Naive thymus-derived CD8-positive, alpha-beta T cell (primary cell): ENCODE data around the gene PAK1IP1. TPM values are rescaled to one million over a fixed set of nuclear protein-coding genes. Genes with fewer than 3 reads are reported as not detected.
A peak's percentile ranks its signal among the peaks of the same experiment; 100 is the strongest.
"Not testable (repeated sequence)": the region's sequence is repeated elsewhere in the genome, so short reads cannot be mapped to it uniquely, and the experiment has no call there.

Experiments used
- ATAC-seq, 2 donors: fragments of 150-1000 bp; cut with Tn5 transposase in 1 of 2; sonication (Bioruptor Pico), chemical (Tn5 transposase) in 1 of 2; 1 replicate in 1 of 2; 2 replicates in 1 of 2; pipeline ENCODE4 v1.10.0; 2021; ENCODE audit warnings: mild to moderate bottlenecking in 2 of 2, moderate library complexity in 2 of 2
- POLR2A ChIA-PET: fragments of 350-600 bp; sonication (Branson Sonifier 250); formaldehyde crosslinking; loops from one replicate; lab custom pipeline; 2021; ENCODE audit warnings: antibody characterized with exemption; lab: Charles Lee
- DNase-seq, 10 donors: peaks; one replicate each; pipeline versions ENCODE4 v3.0.0 to v3.0.0-alpha.2; 2020 to 2022
- H3K27ac Mint-ChIP-seq, 10 donors: one replicate each; pipeline ENCODE4 v1.8.0; 2020 to 2022; ENCODE audit warnings: mild to moderate bottlenecking in 10 of 10, mixed read lengths in 10 of 10, moderate library complexity in 4 of 10, inconsistent platforms in 1 of 10
- H3K27me3 Mint-ChIP-seq, 5 donors: one replicate each; pipeline ENCODE4 v1.8.0; 2021 to 2022; ENCODE audit warnings: mixed read lengths in 5 of 5
- H3K36me3 Mint-ChIP-seq, 3 donors: one replicate each; pipeline ENCODE4 v1.8.0; 2020 to 2022; ENCODE audit warnings: mixed read lengths in 3 of 3, mild to moderate bottlenecking in 2 of 3, inconsistent platforms in 1 of 3
- H3K4me1 Mint-ChIP-seq, 4 donors: one replicate each; pipeline ENCODE4 v1.8.0; 2021 to 2022; ENCODE audit warnings: mixed read lengths in 4 of 4
- H3K4me3 Mint-ChIP-seq, 10 donors: one replicate each; pipeline ENCODE4 v1.8.0; 2020 to 2022; ENCODE audit warnings: mild to moderate bottlenecking in 10 of 10, mixed read lengths in 10 of 10, moderate library complexity in 6 of 10, inconsistent platforms in 1 of 10
- H3K9me3 Mint-ChIP-seq, 9 donors: one replicate each; pipeline ENCODE4 v1.8.0; 2020 to 2022; ENCODE audit warnings: mixed read lengths in 9 of 9, mild to moderate bottlenecking in 3 of 9, inconsistent platforms in 1 of 9, moderate library complexity in 1 of 9
- polyA plus RNA-seq, 3 donors: library from polyadenylated mRNA; unstranded; fragments of 300-500 nt; fragmentation: Illumina TruSeq; gene quantifications; one replicate each; pipeline ENCODE4 v1.2.3, GENCODE V29; 2021
- total RNA-seq, 8 experiments: library from RNA in 2 of 8; stranded (reverse) in 2 of 8; gene quantifications; one replicate each; pipeline ENCODE4 v1.2.3 and lab custom pipeline; 2021 to 2026

Gene PAK1IP1
- 10 to 100 TPM in 1 of 2 experiments, 1 to 10 TPM in 1; 8.5 to 11.0 TPM for total RNA-seq
- polyA plus RNA-seq: 10 to 100 TPM; 17.6 to 26.9 (median 22.4) TPM
- 12.6 to 144 (median 20.7) reads per million in 6 experiments for total RNA-seq (lab: John Stamatoyannopoulos, UW)

DNA sequence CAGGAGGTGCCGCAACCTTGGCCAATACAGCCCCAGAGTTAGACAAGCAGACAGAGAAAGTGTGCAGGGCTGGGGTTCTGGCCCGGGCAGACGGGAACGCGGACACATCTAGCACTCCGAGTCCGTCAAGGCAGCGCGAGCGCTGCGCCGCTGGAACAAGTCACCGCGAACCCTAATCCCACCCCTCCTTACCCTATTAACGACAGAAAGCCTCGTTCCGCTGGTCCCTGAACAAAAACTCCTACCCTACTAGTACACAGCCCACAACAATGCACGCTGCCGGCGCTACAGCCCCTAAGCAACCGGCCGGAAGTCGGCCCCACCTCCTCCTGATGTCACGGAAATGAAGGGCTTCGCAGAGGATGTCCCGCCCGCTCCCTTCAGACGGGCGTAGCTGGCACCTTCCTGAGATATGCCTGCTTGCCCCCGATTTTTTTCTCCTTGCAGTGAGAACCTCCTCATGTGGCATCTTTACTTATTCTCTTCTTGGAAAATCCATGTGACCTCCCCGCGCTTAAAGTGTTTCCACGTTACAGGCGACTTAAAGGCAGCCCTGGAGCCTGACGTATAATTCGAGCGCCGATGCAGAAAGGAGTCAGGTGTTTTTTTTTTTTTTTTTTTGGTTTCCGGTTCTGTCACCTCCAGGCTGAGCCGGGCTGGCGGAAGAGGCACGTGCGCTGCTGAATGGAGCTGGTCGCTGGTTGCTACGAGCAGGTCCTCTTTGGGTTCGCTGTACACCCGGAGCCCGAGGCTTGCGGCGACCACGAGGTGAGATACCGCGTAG is at the start of gene PAK1IP1, which contains the start of gene C6orf52:
TSS of gene PAK1IP1 (plus strand) at position 671 of the 784 bp plus-strand sequence. CDS start at position 685, 14 bp downstream.
TSS of gene C6orf52 (minus strand) at position 315 of the 784 bp plus-strand sequence. CDS start 7,066 bp downstream, outside the sequence.
- Mint-ChIP-seq H3K4me3 (peak within 1 kb of the TSS; percentile 93 to 100 (median 98)), H3K27me3 (peaks cover 0 to 6% (median 0%) of the 10 kb centered on the region in 5 donors), H3K9me3 (peaks cover 0 to 12% (median 0%) of the 10 kb centered on the region in 9 donors), H3K36me3 (peaks cover 0 to 21% (median 7%) of the 10 kb centered on the region in 3 donors), H3K4me1 (peaks cover 14 to 50% (median 47%) of the 10 kb centered on the region in 4 donors), H3K27ac (peak within 1 kb of the TSS; percentile 100)
- ATAC-seq (peak; percentile 92 to 93), DNase-seq (peak; percentile 80 to 99 (median 94))
- POLR2A ChIA-PET: interaction anchor here (0.7 to 3.4 kb wide), 13 partner anchors 11 to 399 kb away, joined by 3 to 77 read pairs (median 6); partner anchors contain the start of genes SMIM13, TMEM14B and TMEM14C

GRCh38 chr6:10655508-10656055 is 39.2 kb upstream of the PAK1IP1 start:
- Mint-ChIP-seq H3K27me3 (peaks cover 0 to 29% (median 6%) of the 10 kb centered on the region in 5 donors), H3K9me3 (peaks cover 0 to 3% (median 0%) of the 10 kb centered on the region in 9 donors), H3K4me3 (peak overlapping the region in 6 of 10 donors; percentile 12 to 47 (median 26)), H3K4me1 (peaks cover 4 to 14% (median 10%) of the 10 kb centered on the region in 4 donors), H3K36me3 (peaks cover 0 to 5% (median 0%) of the 10 kb centered on the region in 3 donors), H3K27ac (peak overlapping the region in 1 of 10 donors; percentile 7)
- peak in 3 of 10 donors; percentile 2 to 39 (median 31) for DNase-seq
- POLR2A ChIA-PET: no interaction called here
- ATAC-seq: peak in 1 of 2 donors; percentile 76

- Mint-ChIP-seq H3K4me3 (peak overlapping the region in 8 of 10 donors; percentile 24 to 81 (median 65)), H3K27ac (peak overlapping the region in 3 of 10 donors; percentile 38 to 68 (median 56)), H3K9me3 (peaks cover 0 to 3% (median 0%) of the 10 kb centered on the region in 9 donors), H3K4me1 (peaks cover 4 to 14% (median 10%) of the 10 kb centered on the region in 4 donors), H3K36me3 (peaks cover 0 to 7% (median 0%) of the 10 kb centered on the region in 3 donors), H3K27me3 (peaks cover 0 to 15% (median 6%) of the 10 kb centered on the region in 5 donors)
- peak in 1 of 2 donors; percentile 23 for ATAC-seq
- DNase-seq: no peak
- POLR2A ChIA-PET: interaction anchor here (1.1 kb wide), 1 partner anchor 13 kb away, joined by 4 read pairs; no protein-coding TSS in a partner anchor
Measured at GRCh38 chr6:10658910-10659698, 35.7 kb upstream of the PAK1IP1 start.

GRCh38 chr6:10659699-10660348 is 34.9 kb upstream of the PAK1IP1 start:
- Mint-ChIP-seq H3K27ac (no peak overlapping the region), H3K27me3 (peaks cover 0 to 15% (median 6%) of the 10 kb centered on the region in 5 donors), H3K4me3 (peak overlapping the region in 8 of 10 donors; percentile 52 to 81 (median 65)), H3K4me1 (peaks cover 4 to 13% (median 10%) of the 10 kb centered on the region in 4 donors), H3K9me3 (peaks cover 0 to 9% (median 0%) of the 10 kb centered on the region in 9 donors), H3K36me3 (peaks cover 0 to 7% (median 0%) of the 10 kb centered on the region in 3 donors)
- DNase-seq (peak in 2 of 10 donors; percentile 17), ATAC-seq (peak; percentile 26 to 56)
- POLR2A ChIA-PET: interaction anchor here (1.1 kb wide), 1 partner anchor 13 kb away, joined by 4 read pairs; no protein-coding TSS in a partner anchor

DNA sequence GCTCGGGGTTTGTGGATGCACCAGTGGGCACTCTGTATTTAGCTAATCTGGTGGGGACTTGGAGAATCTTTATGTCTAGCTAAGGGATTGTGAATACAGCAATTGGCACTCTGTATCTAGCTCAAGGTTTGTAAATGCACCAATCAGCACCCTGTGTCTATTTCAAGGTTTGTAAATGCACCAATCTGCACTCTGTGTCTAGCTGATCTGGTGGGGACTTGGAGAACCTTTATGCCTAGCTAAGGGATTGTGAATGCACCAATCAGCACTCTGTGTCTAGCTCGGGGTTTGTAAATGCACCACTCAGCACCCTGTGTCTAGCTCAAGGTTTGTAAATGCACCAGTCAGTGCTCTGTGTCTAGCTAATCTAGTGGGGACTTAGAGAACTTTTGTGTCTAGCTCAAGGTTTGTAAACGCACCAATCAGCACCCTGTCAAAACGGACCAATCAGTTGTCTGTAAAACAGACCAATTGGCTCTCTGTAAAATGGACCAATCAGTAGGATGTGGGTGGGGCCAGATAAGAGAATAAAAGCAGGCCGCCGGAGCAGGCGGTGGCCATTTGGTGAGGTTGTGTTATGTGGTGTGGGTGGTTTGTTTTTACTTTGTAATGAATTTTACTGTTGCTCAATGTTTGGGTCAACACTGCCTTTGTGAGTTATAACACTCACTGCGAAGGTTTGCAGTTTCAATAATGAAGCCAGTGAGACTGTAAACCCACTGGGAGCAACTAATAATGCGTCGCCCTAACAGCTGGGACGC is 34.2 kb upstream of the PAK1IP1 start:
- H3K4me1 Mint-ChIP-seq, DNase-seq, H3K36me3 Mint-ChIP-seq, ATAC-seq, POLR2A ChIA-PET: not testable (repeated sequence)
- H3K4me3 Mint-ChIP-seq: peak overlapping the region in 6 of 10 donors; percentile 49 to 70 (median 60)
- H3K9me3 Mint-ChIP-seq: peaks cover 0 to 10% (median 2%) of the 10 kb centered on the region in 9 donors
- peaks cover 0 to 11% (median 3%) of the 10 kb centered on the region in 5 donors for H3K27me3 Mint-ChIP-seq
- H3K27ac Mint-ChIP-seq: peak overlapping the region in 1 of 10 donors; percentile 46

GRCh38 chr6:10662207-10662606 is 32.6 kb upstream of the PAK1IP1 start:
- ATAC-seq (no peak), DNase-seq (no peak)
- peaks cover 0 to 11% (median 8%) of the 10 kb centered on the region in 5 donors for H3K27me3 Mint-ChIP-seq
- H3K4me3 Mint-ChIP-seq: no peak overlapping the region
- H3K4me1 Mint-ChIP-seq: no peaks in the 10 kb centered on the region
- H3K9me3 Mint-ChIP-seq: peaks cover 2 to 17% (median 9%) of the 10 kb centered on the region in 9 donors
- H3K36me3 Mint-ChIP-seq: peaks cover 0 to 15% (median 2%) of the 10 kb centered on the region in 3 donors
- H3K27ac Mint-ChIP-seq: no peak overlapping the region
- POLR2A ChIA-PET: no interaction called here

- POLR2A ChIA-PET: no interaction called here
- ATAC-seq (no peak), DNase-seq (no peak)
- Mint-ChIP-seq H3K4me3 (no peak overlapping the region), H3K27me3 (peaks cover 0 to 14% (median 8%) of the 10 kb centered on the region in 5 donors), H3K27ac (no peak overlapping the region), H3K4me1 (no peaks in the 10 kb centered on the region), H3K9me3 (peaks cover 2 to 17% (median 10%) of the 10 kb centered on the region in 9 donors), H3K36me3 (peaks cover 0 to 19% (median 2%) of the 10 kb centered on the region in 3 donors)
Measured at GRCh38 chr6:10662742-10663141, 32.0 kb upstream of the PAK1IP1 start.

DNA sequence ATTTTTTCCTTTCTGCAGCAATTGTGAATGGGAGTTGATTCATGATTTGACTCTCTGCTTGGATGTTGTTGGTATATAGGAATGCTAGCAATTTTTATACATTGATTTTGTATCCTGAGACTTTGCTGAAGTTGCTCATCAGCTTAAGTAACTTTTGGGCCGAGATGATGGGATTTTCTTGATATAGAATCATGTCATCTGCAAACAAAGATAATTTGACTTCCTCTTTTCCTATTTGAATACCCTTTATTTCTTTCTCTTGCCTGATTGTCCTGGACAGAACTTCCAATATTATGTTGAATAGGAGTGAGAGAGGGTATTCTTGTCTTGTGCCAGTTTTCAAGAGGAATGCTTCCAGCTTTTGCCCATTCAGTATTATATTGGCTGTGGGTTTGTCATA is 29.2 kb upstream of the PAK1IP1 start:
- ATAC-seq, H3K4me1 Mint-ChIP-seq, DNase-seq, H3K27ac Mint-ChIP-seq, POLR2A ChIA-PET, H3K4me3 Mint-ChIP-seq: not testable (repeated sequence)
- H3K27me3 Mint-ChIP-seq: peaks cover 3 to 15% (median 9%) of the 10 kb centered on the region in 5 donors
- H3K9me3 Mint-ChIP-seq: peaks cover 2 to 17% (median 10%) of the 10 kb centered on the region in 9 donors
- peaks cover 0 to 19% (median 2%) of the 10 kb centered on the region in 3 donors for H3K36me3 Mint-ChIP-seq

- Mint-ChIP-seq H3K27me3 (peaks cover 3 to 15% (median 9%) of the 10 kb centered on the region in 5 donors), H3K27ac (no peak overlapping the region), H3K4me3 (no peak overlapping the region), H3K9me3 (peaks cover 2 to 17% (median 9%) of the 10 kb centered on the region in 9 donors), H3K4me1 (no peaks in the 10 kb centered on the region), H3K36me3 (peaks cover 0 to 11% (median 2%) of the 10 kb centered on the region in 3 donors)
- no peak for DNase-seq
- ATAC-seq: no peak
- POLR2A ChIA-PET: no interaction called here
Measured at GRCh38 chr6:10668126-10668917, 26.4 kb upstream of the PAK1IP1 start.

- ATAC-seq: no peak
- DNase-seq: no peak
- H3K4me1 Mint-ChIP-seq: no peaks in the 10 kb centered on the region
- peaks cover 0 to 5% (median 0%) of the 10 kb centered on the region in 3 donors for H3K36me3 Mint-ChIP-seq
- no peaks in the 10 kb centered on the region for H3K9me3 Mint-ChIP-seq
- H3K4me3 Mint-ChIP-seq: no peak overlapping the region
- no peak overlapping the region for H3K27ac Mint-ChIP-seq
- POLR2A ChIA-PET: no interaction called here
- H3K27me3 Mint-ChIP-seq: peaks cover 0 to 5% (median 0%) of the 10 kb centered on the region in 5 donors
Measured at GRCh38 chr6:10676403-10676802, 18.4 kb upstream of the PAK1IP1 start.
